Endometrium (tissue), 2 donors: ENCODE measurements around the gene KCNA1.

Experiments used
- FAIRE-seq: peaks from 2 replicates; lab custom pipeline; 2012; peaks lifted over from hg19 to GRCh38; lab: Jason Lieb, UNC
- donor health status: control.
- donor health status: control.

KCNA1 gene

GRCh38 chr12:4960547-4960946, 50.8 kb downstream of the KCNA1 start:
- FAIRE-seq, result no peak

GRCh38 chr12:4961311-4961710, 51.6 kb downstream of the KCNA1 start:
- FAIRE-seq, result no peak

GRCh38 chr12:4962539-4963486, 53.1 kb downstream of the KCNA1 start:
- no peak for FAIRE-seq
